HepG2 (cell line): ENCODE results near the gene NAV2. TPM values are rescaled to one million over a fixed set of nuclear protein-coding genes. Genes with fewer than 3 reads are reported as not detected.

Source experiments
- ATAC-seq: fragments of 200-7000 bp; cut with Tn5 transposase; 3 replicates; pipeline ENCODE4 v1.9.1; 2020; ENCODE audit warnings: mild to moderate bottlenecking, moderate library complexity
- BruUV-seq: library from RNA; stranded (reverse); fragments of 400-500 nt; replicated peaks from 2 replicates; lab custom pipeline; 2021; lab: Mats Ljungman, UMichigan
- CTCF ChIA-PET: fragments of 300-600 bp; formaldehyde crosslinking; extraction: SDS; loops from one replicate; lab custom pipeline; 2021; ENCODE audit warnings: low total read pairs, inconsistent platforms, low intra/inter-chr PET ratio; lab: Yijun Ruan, JAX
- POLR2A ChIA-PET: fragments of 350-600 bp; sonication (Branson Sonifier 250); formaldehyde crosslinking; loops from one replicate; lab custom pipeline; 2020; ENCODE audit warnings: antibody characterized with exemption, inconsistent platforms; lab: Yijun Ruan, JAX
- DNase-seq: peaks from one replicate; pipeline ENCODE4 v3.0.0-alpha.2; 2015; ENCODE audit warnings: low spot score
- FAIRE-seq: peaks from 3 replicates; lab custom pipeline; 2011; peaks lifted over from hg19 to GRCh38; lab: Jason Lieb, UNC
- H2AFZ ChIP-seq: one replicate; pipeline ENCODE4 v1.6.1; 2011; ENCODE audit warnings: low read length, inconsistent platforms
- H3K27ac ChIP-seq: fragments of 300-600 bp; 3 replicates; pipeline ENCODE4 v1.8.0; 2011; ENCODE audit warnings: mixed run types, mild to moderate bottlenecking, mixed read lengths, low read length, inconsistent platforms; ENCODE audit not compliant: insufficient read depth; ENCODE audit errors: extremely low read length
- H3K27me3 ChIP-seq, 2 experiments: fragments of 200-600 bp in 1 of 2; 2 replicates in 1 of 2; 3 replicates in 1 of 2; pipeline versions ENCODE4 v1.6.0 to v1.8.0; 2011; ENCODE audit warnings: low read length in 2 of 2, mild to moderate bottlenecking in 2 of 2, moderate library complexity in 2 of 2, inconsistent platforms in 1 of 2; ENCODE audit not compliant: insufficient read depth in 2 of 2, control insufficient read depth in 1 of 2
- H3K36me3 ChIP-seq, 2 experiments: fragments of 200-600 bp in 1 of 2; replicated peaks in 1 of 2; 2 replicates in 1 of 2; 3 replicates in 1 of 2; pipeline versions ENCODE4 v1.5.1 to v1.8.0; 2011; ENCODE audit warnings: low read length in 2 of 2, inconsistent platforms in 1 of 2; ENCODE audit not compliant: insufficient read depth in 2 of 2, control insufficient read depth in 1 of 2
- H3K4me1 ChIP-seq: 2 replicates; pipeline ENCODE4 v1.5.1; 2012; ENCODE audit warnings: low read length, inconsistent platforms; ENCODE audit not compliant: insufficient read depth
- H3K4me2 ChIP-seq: 2 replicates; pipeline ENCODE4 v1.6.0; 2011; ENCODE audit warnings: low read depth, low read length, inconsistent platforms
- H3K4me3 ChIP-seq, 3 experiments: fragments of 200-600 bp in 1 of 3; sonication (generic), shearing (Covaris generic) in 1 of 3; replicated peaks in 1 of 3; 2 replicates each; pipeline ENCODE4 v1.5.1; 2011 to 2016; ENCODE audit warnings: low read length in 3 of 3, inconsistent platforms in 2 of 3, low read depth in 2 of 3, mild to moderate bottlenecking in 2 of 3, control low read depth in 1 of 3, mixed read lengths in 1 of 3; ENCODE audit not compliant: insufficient read depth in 1 of 3
- H3K79me2 ChIP-seq: one replicate; pipeline ENCODE4 v1.6.1; 2011; ENCODE audit warnings: low read length, inconsistent platforms; ENCODE audit not compliant: insufficient read depth
- H3K9ac ChIP-seq: 2 replicates; pipeline ENCODE4 v1.6.0; 2011; ENCODE audit warnings: mild to moderate bottlenecking, low read depth, low read length, inconsistent platforms; ENCODE audit not compliant: insufficient read depth
- H3K9me3 ChIP-seq: 2 replicates; pipeline ENCODE4 v1.5.1; 2012; ENCODE audit warnings: mild to moderate bottlenecking, low read length
- H4K20me1 ChIP-seq: 2 replicates; pipeline ENCODE4 v1.6.0; 2011; ENCODE audit warnings: inconsistent platforms, mild to moderate bottlenecking, low read length, moderate library complexity; ENCODE audit not compliant: insufficient read depth
- CHCHD3 ChIP-seq: sonication (generic); formaldehyde crosslinking; IDR thresholded peaks from 2 replicates; pipeline ENCODE4 v1.8.0; 2022; ENCODE audit warnings: mild to moderate bottlenecking, missing genetic modification reagents, moderate library complexity
- DR1 ChIP-seq: sonication (generic); formaldehyde crosslinking; IDR thresholded peaks from 2 replicates; pipeline ENCODE4 v1.8.0; 2021; ENCODE audit warnings: mild to moderate bottlenecking, missing genetic modification reagents, inconsistent platforms
- GPN1 ChIP-seq: sonication (generic); formaldehyde crosslinking; IDR thresholded peaks from 2 replicates; pipeline ENCODE4 v1.5.1; 2020; ENCODE audit warnings: missing genetic modification reagents, borderline replicate concordance
- HOXA7 ChIP-seq: sonication (generic); formaldehyde crosslinking; IDR thresholded peaks from 2 replicates; pipeline ENCODE4 v1.8.1; 2022; ENCODE audit warnings: mild to moderate bottlenecking, missing genetic modification reagents, moderate library complexity
- MEIS1 ChIP-seq: sonication (generic); formaldehyde crosslinking; IDR thresholded peaks from 2 replicates; pipeline ENCODE4 v1.9.0; 2021; ENCODE audit warnings: mild to moderate bottlenecking, missing genetic modification reagents, moderate library complexity, borderline replicate concordance
- SSRP1 ChIP-seq: IDR thresholded peaks from 2 replicates; pipeline ENCODE4 v1.6.1; 2016; ENCODE audit warnings: control low read depth
- ZNF10 ChIP-seq: sonication (generic); formaldehyde crosslinking; IDR thresholded peaks from 2 replicates; pipeline ENCODE4 v1.4.0; 2020; ENCODE audit warnings: mild to moderate bottlenecking, low read depth, missing genetic modification reagents, borderline replicate concordance
- ZNF235 ChIP-seq: sonication (generic); formaldehyde crosslinking; IDR thresholded peaks from 2 replicates; pipeline ENCODE4 v1.8.1; 2023; ENCODE audit warnings: mild to moderate bottlenecking, missing genetic modification reagents, borderline replicate concordance
- WGBS: methylation state at CpG from one replicate; pipeline ENCODE4 v1.1.6; 2017; ENCODE audit warnings: low lambda C conversion rate; 5-methylcytosine and 5-hydroxymethylcytosine counted together
- in situ Hi-C: cut with HindIII; loops from 2 replicates; pipeline ENCODE4 v1.10.0; 2017; ENCODE audit warnings: low pct_unique_long_range_greater_than_20kb; ENCODE audit not compliant: extremely low pct_ligation_motif_present
- intact Hi-C: fragments of 100-400 bp; cut with micrococcal nuclease; formaldehyde crosslinking; loops from one replicate; pipeline ENCODE4 v1.10.0; 2022; ENCODE audit not compliant: unreplicated experiment
- polyA plus RNA-seq, 8 experiments: library from polyadenylated mRNA; depleted of rRNA in 3 of 8; stranded (reverse) in 7 of 8; unstranded in 1 of 8; fragments of >200 nt; fragmentation: Illumina TruSeq in 4 of 8; extraction: Trizol in 4 of 8; gene quantifications; 2 replicates each; pipeline versions ENCODE4 v1.2.1 to v1.2.3, GENCODE V29; 2011 to 2016; ENCODE audit warnings: low read depth in 4 of 8, missing spikeins in 1 of 8, mixed read lengths in 1 of 8; ENCODE audit not compliant: insufficient read depth in 1 of 8
- total RNA-seq, 5 experiments: library from RNA; depleted of rRNA; stranded (reverse); fragments of >200 nt; fragmentation: Illumina TruSeq; extraction: Trizol; gene quantifications; 2 replicates each; pipeline ENCODE4 v1.2.3, GENCODE V29; 2016; ENCODE audit warnings: low read depth in 1 of 5

Gene NAV2
- total and polyA plus RNA-seq, 2 of the 13 experiments (the other 11 are each of a cell fraction or from before 2014, with no cell fraction given): 9.3 to 34.6 TPM

GRCh38 chr11:19946681-19947080, 234.0 kb downstream of the NAV2 start:
- POLR2A ChIA-PET: no interaction called here
- no peaks in the 10 kb centered on the region for H4K20me1 ChIP-seq
- no peaks in the 10 kb centered on the region for H3K79me2 ChIP-seq
- H3K4me2 ChIP-seq: no peak overlapping the region
- no peak overlapping the region for H3K4me3 ChIP-seq
- WGBS: 78% methylated on average over 1 of the region's 1 CpG
- intact Hi-C loops: no loop called here
- H3K4me1 ChIP-seq: peaks cover 19% of the 10 kb centered on the region
- H3K9ac ChIP-seq: no peak overlapping the region
- DNase-seq: no peak
- H3K36me3 ChIP-seq: no peaks in the 10 kb centered on the region
- H3K9me3 ChIP-seq: no peaks in the 10 kb centered on the region
- no peak overlapping the region for H3K27ac ChIP-seq
- no peak for TF ChIP-seq MEIS1
- TF ChIP-seq DR1: no peak
- TF ChIP-seq HOXA7 (CRISPR knock-in tag): no peak
- no peak for TF ChIP-seq CHCHD3 (CRISPR knock-in tag)
- TF ChIP-seq GPN1 (CRISPR knock-in tag): no peak
- TF ChIP-seq ZNF235 (CRISPR knock-in tag): no peak
- in situ Hi-C loops: loop anchor here (5.0 to 10.0 kb wide), 2 partner anchors 186 to 408 kb away; no protein-coding TSS in a partner anchor
- BruUV-seq: no TSS peak
- H2AFZ ChIP-seq: no peak overlapping the region
- H3K27me3 ChIP-seq: no peaks in the 10 kb centered on the region
- no peak for ATAC-seq
- CTCF ChIA-PET: no interaction called here
- no peak for FAIRE-seq

DNA sequence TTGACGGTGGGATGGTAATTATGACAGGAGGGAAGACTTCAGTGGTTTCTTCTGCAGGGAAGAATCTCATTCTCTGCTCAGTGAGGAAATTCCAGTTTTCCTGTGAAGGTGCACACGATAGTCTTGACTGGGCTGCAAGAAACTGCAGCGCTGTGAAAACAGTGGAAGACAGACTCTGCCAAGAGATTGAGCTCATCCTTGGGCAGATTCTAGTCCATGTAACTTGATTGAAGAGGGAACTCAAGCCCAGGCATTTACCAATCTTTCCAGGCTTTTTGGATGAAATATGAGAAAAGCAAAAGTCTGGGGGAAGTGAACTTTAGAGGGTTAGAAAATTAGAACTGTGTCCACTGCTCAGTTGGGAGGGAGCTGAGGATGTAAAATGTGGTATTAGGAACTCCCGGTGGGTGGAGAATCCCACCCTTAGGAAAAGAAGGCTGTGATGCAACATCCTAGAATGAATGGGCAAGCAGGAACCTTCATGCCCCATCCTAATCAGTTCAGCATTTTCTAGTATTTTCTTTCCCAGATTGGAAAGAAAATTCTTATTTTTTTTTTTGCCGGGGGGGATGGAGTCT, 235.0 kb downstream of the NAV2 start:
- Histone ChIP-seq H3K36me3 (no peaks in the 10 kb centered on the region), H3K4me2 (no peak overlapping the region), H2AFZ (no peak overlapping the region), H3K79me2 (no peaks in the 10 kb centered on the region), H3K9ac (no peak overlapping the region), H3K27me3 (no peaks in the 10 kb centered on the region), H3K9me3 (no peaks in the 10 kb centered on the region), H3K27ac (no peak overlapping the region), H4K20me1 (no peaks in the 10 kb centered on the region)
- no peak for ATAC-seq
- intact Hi-C loops: no loop called here
- FAIRE-seq: no peak
- POLR2A ChIA-PET: no interaction called here
- no peak for DNase-seq
- 62% methylated on average over 5 of the region's 5 CpGs for WGBS
- in situ Hi-C loops: loop anchor here (5.0 to 10.0 kb wide), 2 partner anchors 185 to 407 kb away; no protein-coding TSS in a partner anchor
- TF ChIP-seq SSRP1 (CRISPR knock-in tag) (no peak), ZNF10 (CRISPR knock-in tag) (no peak)
- TF ChIP-seq, all 625 proteins: peak for 0
- CTCF ChIA-PET: no interaction called here
- Histone ChIP-seq H3K4me1 (peaks cover 21% of the 10 kb centered on the region), H3K4me3 (no peak overlapping the region)
- no TSS peak for BruUV-seq
